Skeletal muscle cell (primary cell): ENCODE data around the gene CLASP1.
"Not testable (repeated sequence)": the region's sequence is repeated elsewhere in the genome, so short reads cannot be mapped to it uniquely, and the experiment has no call there.

Experiments
- DNase-seq: peaks from one replicate; pipeline ENCODE4 v3.0.0-alpha.2; 2010; ENCODE audit warnings: low read depth
- H3K4me3 ChIP-seq: 2 replicates; pipeline ENCODE4 v1.5.1; 2011; ENCODE audit warnings: low read depth, mild to moderate bottlenecking, control low read depth, low read length, moderate library complexity

Gene CLASP1

GRCh38 chr2:121349721-121350401, 299.4 kb downstream of the CLASP1 start:
- no peak for DNase-seq
- no peak overlapping the region for H3K4me3 ChIP-seq

- no peak for DNase-seq
- H3K4me3 ChIP-seq: no peak overlapping the region
Observed at GRCh38 chr2:121348128-121348740, 301.0 kb downstream of the CLASP1 start.

GRCh38 chr2:121346859-121347258, 302.4 kb downstream of the CLASP1 start:
- DNase-seq: no peak
- no peak overlapping the region for H3K4me3 ChIP-seq

GRCh38 chr2:121346407-121346806, 302.9 kb downstream of the CLASP1 start:
- no peak for DNase-seq
- no peak overlapping the region for H3K4me3 ChIP-seq

GRCh38 chr2:121345887-121346286, 303.4 kb downstream of the CLASP1 start:
- H3K4me3 ChIP-seq: no peak overlapping the region
- no peak for DNase-seq

- no peak overlapping the region for H3K4me3 ChIP-seq
- no peak for DNase-seq
Observed at GRCh38 chr2:121345101-121345500, 304.2 kb downstream of the CLASP1 start.

- DNase-seq, H3K4me3 ChIP-seq: not testable (repeated sequence)
Observed at GRCh38 chr2:121343828-121344399, 305.3 kb downstream of the CLASP1 start.

- no peak overlapping the region for H3K4me3 ChIP-seq
- DNase-seq: no peak
Observed at GRCh38 chr2:121343191-121343590, 306.1 kb downstream of the CLASP1 start.

GRCh38 chr2:121342751-121343150, 306.5 kb downstream of the CLASP1 start:
- no peak overlapping the region for H3K4me3 ChIP-seq
- no peak for DNase-seq

GRCh38 chr2:121340926-121341325, 308.3 kb downstream of the CLASP1 start:
- DNase-seq: no peak

GRCh38 chr2:121338281-121338680, 311.0 kb downstream of the CLASP1 start:
- no peak overlapping the region for H3K4me3 ChIP-seq

More at GRCh38 chr2:121340926-121341325, 308.3 kb downstream of the CLASP1 start:
- H3K4me3 ChIP-seq: no peak overlapping the region

GRCh38 chr2:121336528-121337294, 312.6 kb downstream of the CLASP1 start:
- no peak overlapping the region for H3K4me3 ChIP-seq
- no peak for DNase-seq

More at GRCh38 chr2:121338281-121338680, 311.0 kb downstream of the CLASP1 start:
- no peak for DNase-seq

- H3K4me3 ChIP-seq: no peak overlapping the region
- DNase-seq: no peak
Observed at GRCh38 chr2:121335294-121336290, 313.7 kb downstream of the CLASP1 start.

GRCh38 chr2:121334581-121335293, 314.5 kb downstream of the CLASP1 start:
- DNase-seq: no peak
- no peak overlapping the region for H3K4me3 ChIP-seq

- no peak for DNase-seq
- H3K4me3 ChIP-seq: no peak overlapping the region
Observed at GRCh38 chr2:121333834-121334558, 315.3 kb downstream of the CLASP1 start.

- DNase-seq: no peak
- H3K4me3 ChIP-seq: no peak overlapping the region
Observed at GRCh38 chr2:121333231-121333630, 316.0 kb downstream of the CLASP1 start.

GRCh38 chr2:121331324-121331723, 317.9 kb downstream of the CLASP1 start:
- DNase-seq, H3K4me3 ChIP-seq: not testable (repeated sequence)

GRCh38 chr2:121330921-121331320, 318.3 kb downstream of the CLASP1 start:
- no peak overlapping the region for H3K4me3 ChIP-seq
- DNase-seq: no peak
